HG02885 (cell line): ENCODE data around the gene HS3ST4.

Experiments used
- ATAC-seq: cut with Tn5 transposase; IDR thresholded peaks from one replicate; pipeline ENCODE4 v1.9.1; 2021; ENCODE audit warnings: mild to moderate bottlenecking; ENCODE audit not compliant: unreplicated experiment, poor library complexity

Gene HS3ST4

DNA sequence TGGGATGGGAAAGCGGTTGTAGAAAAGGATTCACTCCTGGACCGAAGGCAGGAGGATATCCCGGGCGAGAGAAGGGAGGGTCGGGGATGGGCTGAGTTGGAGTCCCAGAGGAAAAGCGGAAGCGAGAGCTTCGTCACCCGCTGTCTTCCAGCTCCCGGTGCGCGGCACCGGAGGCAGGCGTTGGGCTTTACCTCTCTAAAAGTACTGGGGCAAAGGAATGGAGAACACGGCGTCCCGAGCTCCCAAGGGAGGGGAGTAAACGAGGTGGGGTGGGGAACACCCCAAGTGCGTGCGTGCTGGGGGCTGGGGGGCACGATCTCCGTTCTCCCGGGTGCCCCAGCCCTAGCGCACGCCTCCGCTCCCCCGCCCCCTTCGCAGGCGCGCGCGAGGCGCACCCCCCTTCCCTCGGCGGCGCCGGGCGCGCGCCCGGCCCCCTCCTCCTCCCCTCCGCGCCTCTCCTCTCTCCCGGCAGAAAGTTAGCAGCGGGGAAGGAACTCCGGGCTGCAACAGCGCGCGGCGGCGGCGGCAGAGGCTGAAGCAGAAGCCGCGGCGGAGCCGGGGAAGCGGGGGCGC lies at the start of gene HS3ST4:
HS3ST4 (plus strand) TSS at position 441 of the 573 bp plus-strand sequence.
- ATAC-seq: no peak

DNA sequence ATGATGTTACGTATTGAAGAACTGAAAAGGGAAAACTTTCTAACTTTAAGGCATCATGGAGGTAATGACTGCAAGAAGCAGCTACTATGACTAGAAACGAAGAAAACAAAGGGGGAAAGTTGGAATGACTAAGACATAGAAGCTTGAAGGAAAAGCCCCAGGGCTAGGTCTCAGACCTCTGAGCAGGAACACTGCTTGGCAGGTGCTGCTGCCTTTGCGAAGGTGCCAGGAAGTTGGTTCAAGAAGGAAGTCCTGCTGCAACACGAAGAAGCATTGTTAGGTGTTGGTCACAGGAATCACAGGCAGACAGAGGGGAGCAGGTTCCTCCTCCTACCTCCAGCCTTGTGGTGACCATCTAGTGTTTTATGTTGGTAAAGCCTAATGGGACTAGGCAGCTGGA lies 48.1 kb upstream of the HS3ST4 start:
- ATAC-seq: no peak

- ATAC-seq: no peak
These were observed 35.1 kb upstream of the HS3ST4 start for GRCh38 chr16:25656639-25657038.

- ATAC-seq: no peak
These were observed 14.9 kb upstream of the HS3ST4 start for GRCh38 chr16:25676820-25677219.

- no peak for ATAC-seq
These were observed 12.2 kb upstream of the HS3ST4 start for GRCh38 chr16:25679511-25679910.

- no peak for ATAC-seq
These were observed 2.5 kb upstream of the HS3ST4 start for GRCh38 chr16:25689137-25689836.

DNA sequence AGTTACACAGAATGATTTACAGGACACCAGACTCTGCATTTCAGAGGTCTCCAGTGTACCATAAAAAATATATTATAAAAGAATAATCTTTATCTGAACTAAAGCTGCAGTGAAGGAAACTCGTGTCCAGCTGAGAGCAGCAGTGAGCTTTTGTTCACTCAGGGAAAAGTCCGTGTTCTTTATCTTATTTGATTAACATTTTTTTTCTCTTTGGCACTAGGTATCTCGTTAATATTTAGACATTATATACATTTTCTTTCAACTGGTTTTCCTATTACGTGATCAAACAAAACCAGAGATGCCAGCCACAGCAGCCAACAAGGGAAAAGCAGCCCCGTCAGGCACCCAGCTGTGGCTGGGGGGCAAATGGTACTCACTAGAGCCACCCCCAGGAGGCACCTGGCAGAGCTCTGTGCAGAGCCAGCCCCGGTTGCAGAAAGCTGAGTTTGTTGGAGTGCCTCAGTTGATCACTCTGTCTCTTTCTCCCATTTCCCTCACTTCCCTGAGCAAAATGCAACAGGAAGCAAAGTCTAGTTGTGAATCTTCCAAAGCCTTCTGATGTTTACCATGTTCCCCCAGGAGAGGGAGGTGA lies 1.1 kb upstream of the HS3ST4 start:
- ATAC-seq: no peak

GRCh38 chr16:25692351-25692741 lies 587 bp downstream of the HS3ST4 start:
- ATAC-seq: no peak

- no peak for ATAC-seq
These were observed 1.2 kb downstream of the HS3ST4 start for GRCh38 chr16:25692742-25693508.

DNA sequence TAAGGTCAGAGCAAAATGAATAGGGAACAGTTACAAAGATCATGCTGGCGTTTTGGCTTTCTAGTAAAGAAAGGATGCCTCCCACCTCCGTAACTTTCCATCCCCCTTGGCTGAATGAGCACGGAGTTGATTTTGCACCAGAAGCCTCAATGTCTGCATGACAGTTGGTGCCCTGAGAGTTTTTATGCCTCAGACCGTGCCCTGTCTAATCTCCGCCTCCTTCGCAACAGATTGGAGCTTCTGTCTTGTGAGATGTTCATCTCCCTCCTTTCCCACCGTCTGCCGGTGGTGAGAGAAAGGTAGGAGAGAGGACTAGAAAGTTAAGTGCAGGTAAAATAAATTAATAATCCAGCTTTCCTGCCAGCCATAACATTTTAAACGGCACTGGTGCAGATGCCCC lies 1.9 kb downstream of the HS3ST4 start:
- ATAC-seq: no peak

GRCh38 chr16:25699069-25699468 lies 7.3 kb downstream of the HS3ST4 start:
- no peak for ATAC-seq

DNA sequence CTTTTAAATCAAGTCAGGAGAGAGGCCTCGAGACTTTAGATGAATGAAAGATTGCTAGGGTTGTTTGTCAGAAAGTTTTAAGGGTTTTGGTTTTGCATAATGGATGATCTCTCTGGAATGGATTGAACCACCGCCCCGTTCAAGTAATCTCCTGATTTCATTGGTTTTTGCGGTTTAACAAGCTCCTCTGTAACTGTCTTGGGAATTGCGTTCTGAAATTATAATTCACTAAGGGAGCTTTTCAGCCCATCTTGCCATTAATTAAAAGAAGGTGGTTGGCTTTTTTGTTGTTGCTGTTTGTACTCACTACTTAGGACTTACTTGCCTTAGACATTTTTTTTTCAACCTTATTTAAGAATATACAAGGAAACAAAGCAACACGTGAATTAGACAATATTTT lies 8.8 kb downstream of the HS3ST4 start:
- ATAC-seq: no peak

DNA sequence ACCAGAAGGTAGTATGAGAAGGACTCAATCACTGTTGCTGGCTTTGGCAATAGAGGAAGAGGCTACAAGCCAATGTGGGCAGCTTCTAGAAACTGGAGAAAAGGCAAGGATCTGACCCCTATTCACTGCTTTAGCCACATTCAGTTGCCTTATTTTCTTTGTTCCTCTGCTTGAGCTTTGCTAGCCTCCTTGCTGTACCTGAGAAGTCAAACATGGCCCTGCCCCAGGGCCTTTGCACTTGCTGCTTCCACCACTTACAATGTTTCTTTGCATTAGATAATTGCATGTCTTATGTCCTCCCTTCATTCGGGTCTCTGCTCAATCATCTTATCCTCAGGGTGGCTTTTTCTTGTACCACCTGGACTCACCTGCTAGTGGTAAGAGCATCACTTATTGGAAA lies 15.8 kb downstream of the HS3ST4 start:
- ATAC-seq: no peak

GRCh38 chr16:25707982-25708583 lies 16.3 kb downstream of the HS3ST4 start:
- no peak for ATAC-seq

DNA sequence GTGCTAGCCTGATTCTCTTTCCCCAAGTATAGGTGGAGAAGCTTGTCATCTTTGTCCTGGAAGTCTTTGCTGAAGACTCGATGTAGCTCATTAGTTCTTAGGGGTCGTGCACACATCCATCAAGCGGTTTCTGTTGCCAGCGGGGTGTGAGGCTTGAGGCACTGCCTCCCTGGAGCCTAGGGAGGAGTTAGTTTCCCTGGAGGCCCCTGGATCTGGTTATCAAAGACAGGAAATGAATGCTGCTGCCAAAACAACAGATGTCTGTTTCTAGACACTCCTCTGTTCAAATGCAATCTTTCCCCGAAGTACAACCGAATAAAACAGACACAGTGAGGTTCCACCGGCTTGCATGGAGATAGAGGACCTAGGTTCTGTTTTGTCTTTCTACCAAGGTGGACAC lies 17.5 kb downstream of the HS3ST4 start:
- ATAC-seq: no peak

DNA sequence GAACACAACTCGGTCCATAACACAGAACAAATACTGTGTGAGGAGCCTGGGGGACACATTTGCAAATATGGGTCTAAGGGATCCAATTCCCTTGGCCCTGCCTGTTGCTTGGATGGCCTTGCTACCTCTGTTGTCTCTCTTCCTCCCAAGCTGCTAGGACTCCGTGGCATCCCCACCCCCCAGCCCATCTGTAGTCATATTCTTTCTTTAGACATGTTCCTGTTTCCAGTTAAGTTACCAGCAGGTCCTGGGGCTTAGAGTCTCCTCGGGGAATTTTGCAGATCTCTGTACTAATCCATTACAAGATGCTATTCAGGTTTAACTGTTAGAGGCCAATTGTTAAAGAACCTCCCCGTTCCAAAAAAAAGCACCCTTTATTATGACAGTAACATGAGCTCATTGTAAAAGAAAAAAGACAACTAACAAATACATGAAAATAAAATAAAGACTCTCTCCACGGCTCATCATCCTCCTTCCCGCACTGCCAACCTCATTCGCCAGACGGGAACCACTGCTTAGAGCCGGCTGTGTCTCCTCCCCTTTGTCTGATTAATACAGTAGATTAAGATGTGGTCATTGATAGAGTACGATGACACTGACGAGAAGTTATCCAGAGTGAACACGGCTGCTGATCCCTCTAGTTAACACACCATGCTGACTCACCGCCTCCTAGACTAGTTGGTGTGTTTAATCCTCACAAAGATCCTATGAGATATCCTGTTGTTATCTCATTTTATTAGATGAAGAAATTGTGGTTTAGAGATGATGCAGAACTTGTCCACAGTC lies 22.2 kb downstream of the HS3ST4 start:
- ATAC-seq: no peak

DNA sequence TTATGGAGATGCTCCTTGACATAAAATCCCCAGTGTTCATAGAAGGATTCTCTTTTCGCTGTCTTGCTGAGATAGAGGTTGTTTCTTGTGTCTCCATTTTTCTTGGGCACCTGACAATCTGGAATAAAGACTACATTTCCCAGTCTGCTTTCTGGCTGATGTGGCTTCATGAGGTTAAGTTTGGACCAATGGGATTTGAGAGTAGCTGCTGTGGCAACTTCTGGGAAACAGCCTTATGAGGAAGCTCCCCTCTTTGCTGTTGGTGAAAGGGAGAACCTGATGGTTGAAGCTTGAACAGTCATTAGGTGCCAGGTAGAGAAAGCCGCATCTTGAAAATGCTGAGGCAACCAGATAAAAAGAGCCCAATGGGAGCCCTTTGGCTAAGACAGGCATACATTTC lies 24.4 kb downstream of the HS3ST4 start:
- no peak for ATAC-seq

DNA sequence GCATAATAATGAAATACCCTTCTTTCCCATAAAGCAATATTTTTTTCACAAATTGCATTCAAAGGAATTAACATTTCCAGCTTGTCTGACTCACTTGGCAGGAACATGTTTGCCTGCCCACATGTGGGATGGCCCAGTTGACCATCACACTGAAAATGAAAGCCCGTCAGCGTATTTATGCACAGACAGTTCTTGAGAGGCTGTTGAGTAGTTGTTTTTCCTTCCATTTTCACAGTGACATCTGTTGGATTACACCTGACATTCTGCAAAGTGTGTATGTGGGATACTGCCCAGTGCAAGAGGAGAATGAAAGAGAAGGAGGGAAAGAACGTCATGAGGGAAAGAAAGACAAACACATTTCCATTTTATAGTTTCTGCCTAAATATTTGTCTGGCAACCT lies 29.7 kb downstream of the HS3ST4 start:
- no peak for ATAC-seq

DNA sequence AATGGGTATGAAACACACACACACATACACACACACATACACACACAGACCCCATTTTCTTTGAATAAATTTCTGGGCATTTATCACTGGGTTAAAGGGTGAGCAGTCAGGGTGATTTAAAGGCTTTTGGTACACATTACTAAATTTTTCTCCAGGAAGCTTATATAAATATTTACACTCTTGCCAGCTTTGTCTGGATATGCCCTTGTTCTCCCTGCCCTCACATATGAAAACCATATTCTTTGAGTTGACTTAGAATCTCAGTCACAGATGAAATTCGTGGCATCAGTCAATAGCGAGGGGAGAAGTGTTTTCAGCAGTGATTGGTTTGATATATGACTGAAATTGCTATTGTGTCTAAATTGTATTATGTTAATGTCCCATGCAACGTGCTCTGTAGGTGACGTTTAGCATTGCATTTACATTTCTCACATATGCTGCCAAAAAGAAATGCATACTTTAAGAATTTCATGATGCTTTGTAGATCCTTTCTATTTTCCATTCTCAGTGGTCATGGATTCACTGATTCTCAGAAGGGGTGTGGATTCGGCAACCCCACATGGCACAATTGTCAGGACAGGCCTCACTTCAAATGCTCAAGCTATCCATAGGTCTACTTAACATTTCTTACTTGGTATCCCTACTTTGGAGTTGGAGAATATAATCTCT lies 34.8 kb downstream of the HS3ST4 start:
- ATAC-seq: no peak
